NCI-H1417 treated with DMSO at 0.1 percent for 48 hours (cell line): ENCODE results near the gene CAPN9.
"Not testable (repeated sequence)": the region's sequence is repeated elsewhere in the genome, so short reads cannot be mapped to it uniquely, and the experiment has no call there.

Experiments
- DNase-seq: peaks from one replicate; lab custom pipeline; 2025; lab: John Stamatoyannopoulos, UW

The CAPN9 gene

GRCh38 chr1:230747127-230747730 lies at the start of gene CAPN9:
Gene CAPN9, plus strand, starts transcription at chr1:230747388. Its CDS starts 109 bp downstream, at chr1:230747497.
- DNase-seq, result no peak

- DNase-seq, result no peak
Observed at GRCh38 chr1:230698130-230698529, 49.1 kb upstream of the CAPN9 start.

GRCh38 chr1:230698964-230699363 lies 48.2 kb upstream of the CAPN9 start:
- DNase-seq, result not testable (repeated sequence)

- DNase-seq, result no peak
Observed at GRCh38 chr1:230699716-230700115, 47.5 kb upstream of the CAPN9 start.

GRCh38 chr1:230700132-230700531 lies 47.1 kb upstream of the CAPN9 start:
- no peak for DNase-seq

GRCh38 chr1:230701434-230701833 lies 45.8 kb upstream of the CAPN9 start:
- DNase-seq, result no peak

- DNase-seq, result no peak
Observed at GRCh38 chr1:230701895-230702768, 45.1 kb upstream of the CAPN9 start.

- no peak for DNase-seq
Observed at GRCh38 chr1:230702934-230703678, 44.1 kb upstream of the CAPN9 start.

- no peak for DNase-seq
Observed at GRCh38 chr1:230703679-230704385, 43.4 kb upstream of the CAPN9 start.

GRCh38 chr1:230704830-230705229 lies 42.4 kb upstream of the CAPN9 start:
- no peak for DNase-seq

- no peak for DNase-seq
Observed at GRCh38 chr1:230705289-230706019, 41.7 kb upstream of the CAPN9 start.

GRCh38 chr1:230706020-230706699 lies 41.0 kb upstream of the CAPN9 start:
- no peak for DNase-seq

- DNase-seq, result no peak
Observed at GRCh38 chr1:230706887-230707731, 40.1 kb upstream of the CAPN9 start.

- DNase-seq, result no peak
Observed at GRCh38 chr1:230707732-230708630, 39.2 kb upstream of the CAPN9 start.

GRCh38 chr1:230708631-230709580 lies 38.3 kb upstream of the CAPN9 start:
- DNase-seq, result no peak

- no peak for DNase-seq
Observed at GRCh38 chr1:230709619-230710542, 37.3 kb upstream of the CAPN9 start.

- no peak for DNase-seq
Observed at GRCh38 chr1:230710543-230710904, 36.7 kb upstream of the CAPN9 start.
